GM11168 (cell line): Measurements from ENCODE around the gene ATP6AP2.
"Not testable (repeated sequence)": the region's sequence is repeated elsewhere in the genome, so short reads cannot be mapped to it uniquely, and the experiment has no call there.

Experiments used
- in situ Hi-C: fragments of 300-500 bp; cut with MboI; formaldehyde crosslinking; loops from one replicate; pipeline ENCODE4 v1.12.0; 2022; ENCODE audit warnings: low sequenced_read_pairs; ENCODE audit not compliant: unreplicated experiment

Gene ATP6AP2

GRCh38 chrX:40573763-40574162, 7.0 kb upstream of the ATP6AP2 start:
- in situ Hi-C loops = no loop called here

DNA sequence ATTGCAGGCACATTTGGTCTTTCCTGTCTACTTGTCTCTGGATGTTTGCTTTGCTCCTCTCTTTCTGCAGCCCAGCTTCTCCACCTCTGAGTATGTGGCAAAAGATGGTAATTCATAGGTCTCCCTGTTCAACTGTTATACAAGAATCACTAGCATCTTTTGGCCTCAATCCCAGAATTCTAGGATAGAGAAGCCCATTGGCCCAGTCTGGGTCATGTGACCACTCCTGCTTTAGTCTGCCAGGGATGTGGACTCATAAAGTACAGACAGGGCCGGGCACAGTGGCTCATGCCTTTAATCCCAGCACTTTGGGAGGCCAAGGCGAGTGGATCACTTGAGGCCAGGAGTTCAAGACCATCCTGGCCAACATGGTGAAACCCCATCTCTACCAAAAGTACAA, 5.4 kb upstream of the ATP6AP2 start:
- in situ Hi-C loops = not testable (repeated sequence)

- in situ Hi-C loops = no loop called here
Observed at GRCh38 chrX:40576291-40576690, 4.5 kb upstream of the ATP6AP2 start.

GRCh38 chrX:40578039-40578695, 2.6 kb upstream of the ATP6AP2 start:
- in situ Hi-C loops = no loop called here

- in situ Hi-C loops = no loop called here
Observed at GRCh38 chrX:40579141-40579540, 1.6 kb upstream of the ATP6AP2 start.

GRCh38 chrX:40579900-40580536, 752 bp upstream of the ATP6AP2 start:
- in situ Hi-C loops = no loop called here

DNA sequence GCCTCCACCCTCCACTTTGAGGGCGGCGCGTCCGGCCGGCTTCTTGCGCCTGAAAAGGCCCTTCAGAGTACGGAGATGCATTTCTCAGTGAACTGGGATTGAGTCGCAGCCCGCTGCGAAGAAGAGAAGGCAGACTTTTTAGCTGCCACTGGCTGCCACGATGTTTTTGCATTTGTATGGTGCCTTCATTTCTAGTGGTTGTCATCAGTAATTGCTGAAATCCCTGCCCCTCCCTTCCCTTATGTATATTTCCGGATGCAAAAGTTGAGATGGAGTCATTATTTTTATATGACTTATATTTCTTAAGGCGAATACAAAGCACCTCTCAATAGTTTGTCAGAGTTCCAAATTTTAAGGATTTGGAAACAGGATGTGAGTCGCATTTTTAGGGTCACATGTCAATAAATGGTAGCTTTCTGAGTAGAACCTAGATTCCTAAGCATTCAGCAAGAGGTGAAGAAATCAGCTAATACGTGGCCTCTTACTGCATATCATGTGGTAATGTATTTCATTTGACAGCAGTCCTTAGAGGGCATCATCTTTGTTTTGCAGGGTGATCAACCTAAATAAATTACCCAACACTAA, 658 bp downstream of the ATP6AP2 start:
- in situ Hi-C loops = no loop called here

GRCh38 chrX:40582178-40582577, 1.4 kb downstream of the ATP6AP2 start:
- in situ Hi-C loops = not testable (repeated sequence)

GRCh38 chrX:40582811-40583210, 2.0 kb downstream of the ATP6AP2 start:
- in situ Hi-C loops = no loop called here

DNA sequence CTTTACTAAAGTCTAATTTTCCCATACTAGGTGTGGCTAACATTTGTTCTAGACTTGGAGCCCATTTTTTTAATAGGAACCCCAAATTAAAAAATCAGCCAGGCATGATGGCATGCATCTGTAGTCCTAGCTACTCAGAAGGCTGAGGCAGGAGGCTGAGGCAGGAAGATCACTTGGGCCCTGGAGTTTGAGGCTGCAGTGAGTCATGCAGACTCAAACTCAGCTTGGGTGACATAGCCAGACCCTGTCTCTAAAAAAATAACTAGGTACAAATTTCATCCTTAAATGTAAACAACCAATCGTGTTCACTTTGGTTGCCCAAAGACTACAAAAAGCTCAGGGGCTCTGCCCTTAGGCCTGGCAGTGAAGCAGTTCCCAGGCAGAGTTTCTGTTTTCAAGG, 6.9 kb downstream of the ATP6AP2 start:
- in situ Hi-C loops = not testable (repeated sequence)

- in situ Hi-C loops = not testable (repeated sequence)
Observed at GRCh38 chrX:40589616-40590321, 9.0 kb downstream of the ATP6AP2 start.

- in situ Hi-C loops = no loop called here
Observed at GRCh38 chrX:40603446-40603845, 22.7 kb downstream of the ATP6AP2 start.

GRCh38 chrX:40607381-40607780, 26.6 kb downstream of the ATP6AP2 start:
- in situ Hi-C loops = no loop called here

GRCh38 chrX:40612511-40612910, 31.7 kb downstream of the ATP6AP2 start:
- in situ Hi-C loops = no loop called here

GRCh38 chrX:40615976-40616375, 35.2 kb downstream of the ATP6AP2 start:
- in situ Hi-C loops = no loop called here

DNA sequence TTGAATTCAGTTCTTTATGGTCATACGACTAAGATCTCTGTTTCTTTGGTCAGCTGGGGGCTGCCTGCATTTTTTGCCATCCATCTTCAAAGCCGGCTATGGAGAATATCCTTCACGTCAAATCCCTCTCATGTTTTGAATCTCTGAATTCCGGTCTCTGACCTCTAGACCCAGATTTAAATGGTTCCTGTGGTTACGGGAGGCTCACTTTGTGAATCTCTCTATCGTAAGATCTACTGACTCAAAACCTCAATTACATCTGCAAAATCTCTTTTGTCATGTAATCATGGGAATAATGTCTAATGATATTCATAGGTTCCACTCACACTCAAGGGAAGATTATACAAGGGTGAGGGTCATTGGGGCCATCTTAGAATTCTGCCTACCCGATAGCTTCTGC, 36.8 kb downstream of the ATP6AP2 start:
- in situ Hi-C loops = no loop called here

DNA sequence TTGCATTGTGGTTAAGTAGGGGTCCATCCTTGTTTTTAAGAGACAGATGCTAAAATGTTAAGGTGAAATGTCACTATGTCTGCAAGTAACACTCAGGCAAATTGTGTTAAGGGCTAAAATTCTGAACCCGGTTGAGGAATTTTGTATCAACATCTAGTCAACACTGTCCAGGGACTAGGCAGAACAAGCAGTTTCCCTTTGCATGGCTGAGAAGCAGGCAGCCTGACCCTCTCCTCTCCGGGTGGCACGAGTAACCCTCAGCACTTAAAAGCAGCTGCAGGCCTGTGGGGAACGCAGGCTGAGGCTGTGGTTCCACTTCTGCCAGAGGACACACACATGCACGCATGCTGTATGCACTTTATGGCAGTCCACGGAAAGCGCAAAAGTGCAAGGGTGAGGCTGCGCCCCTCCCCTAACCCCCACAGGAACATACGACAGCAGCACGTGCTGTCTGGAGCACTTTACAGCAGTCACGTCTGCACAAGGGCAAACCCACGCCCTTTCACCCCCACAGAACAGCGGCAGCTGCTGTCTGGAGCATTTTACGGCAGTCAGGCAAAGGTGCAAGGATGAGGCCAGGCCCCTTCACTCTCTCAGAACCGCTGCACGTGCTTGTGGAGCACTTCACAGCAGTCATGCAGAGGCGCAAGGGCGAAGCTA, 41.8 kb downstream of the ATP6AP2 start:
- in situ Hi-C loops = no loop called here

- in situ Hi-C loops = no loop called here
Observed at GRCh38 chrX:40623139-40623536, 42.4 kb downstream of the ATP6AP2 start, which contains the start of gene MPC1L. TSS of gene MPC1L (plus strand) at chrX:40623428. CDS start at chrX:40623566, 138 bp downstream.

GRCh38 chrX:40623665-40624064, 42.9 kb downstream of the ATP6AP2 start:
- in situ Hi-C loops = no loop called here

DNA sequence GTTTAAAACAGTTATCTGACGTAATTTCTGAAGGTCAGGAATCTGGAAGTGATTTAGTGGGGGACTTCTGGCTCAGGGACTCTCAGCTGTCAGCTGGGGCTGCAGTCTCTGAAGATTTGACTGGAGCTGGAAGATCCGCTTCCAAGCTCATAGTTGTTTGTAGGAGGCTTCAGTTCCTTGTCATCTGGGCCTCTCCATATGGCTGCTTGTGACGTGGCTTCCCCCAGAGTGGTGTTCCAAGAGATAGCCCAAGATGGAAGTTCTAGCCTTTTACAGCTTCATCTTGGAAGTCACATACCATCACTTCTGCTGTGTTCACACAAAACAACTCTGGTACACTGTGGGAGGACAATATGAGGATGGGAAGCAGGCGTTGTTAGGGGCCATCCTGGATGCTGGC, 44.5 kb downstream of the ATP6AP2 start:
- in situ Hi-C loops = no loop called here

- in situ Hi-C loops = no loop called here
Observed at GRCh38 chrX:40628506-40628905, 47.7 kb downstream of the ATP6AP2 start.
